ENCODE measurements around the gene PVALEF.

Gene PVALEF

GRCh38 chr17:81173762-81174155, 8.5 kb downstream of the PVALEF start:
- H3K27me3 ChIP-seq (replicated peaks; ENCODE audit: insufficient read depth, low read length), result peaks cover 91% of the 10 kb centered on the region
- H3F3A ChIP-seq (ENCODE audit: insufficient read depth, low read length), result no peaks in the 10 kb centered on the region
- H3K79me2 ChIP-seq (ENCODE audit: low read length), result no peaks in the 10 kb centered on the region
- no peak overlapping the region for H3K4me2 ChIP-seq (ENCODE audit: low read depth, low read length)
- H3K4me1 ChIP-seq (ENCODE audit: low read length), result no peaks in the 10 kb centered on the region
- no peaks in the 10 kb centered on the region for H4K20me1 ChIP-seq (ENCODE audit: insufficient read depth, low read length)
- no peak for DNase-seq
- no peak overlapping the region for H3K9ac ChIP-seq (ENCODE audit: low read length)
- H3K9me3 ChIP-seq (replicated peaks; ENCODE audit: insufficient read depth, low read length), result no peaks in the 10 kb centered on the region
- H2AFZ ChIP-seq (ENCODE audit: low read length), result no peak overlapping the region
- no peak overlapping the region for H3K27ac ChIP-seq (ENCODE audit: low read length)
- no peak overlapping the region for H3K4me3 ChIP-seq (ENCODE audit: low read length)
- no peaks in the 10 kb centered on the region for H3K36me3 ChIP-seq (replicated peaks; ENCODE audit: insufficient read depth, low read length)
- H3K9me2 ChIP-seq (replicated peaks; ENCODE audit: insufficient read depth, low read length), result no peaks in the 10 kb centered on the region
- TF ChIP-seq EZH2phosphoT487 (IDR thresholded peaks at IDR 0.05; ENCODE audit: low read length), result no peak
- no peak for TF ChIP-seq CTCF (IDR thresholded peaks at IDR 0.05; ENCODE audit: low read length)
- no peak for TF ChIP-seq EZH2 (optimal IDR thresholded peaks at IDR 0.05; ENCODE audit: low read depth, low read length)

GRCh38 chr17:81176666-81177065, 11.4 kb downstream of the PVALEF start:
- TF ChIP-seq EZH2phosphoT487 (IDR thresholded peaks at IDR 0.05; ENCODE audit: low read length) (no peak), CTCF (IDR thresholded peaks at IDR 0.05; ENCODE audit: low read length) (no peak), EZH2 (optimal IDR thresholded peaks at IDR 0.05; ENCODE audit: low read depth, low read length) (no peak)
- Histone ChIP-seq H3K9ac (ENCODE audit: low read length) (no peak overlapping the region), H3K27me3 (replicated peaks; ENCODE audit: insufficient read depth, low read length) (peaks cover 93% of the 10 kb centered on the region), H2AFZ (ENCODE audit: low read length) (no peak overlapping the region), H3K79me2 (ENCODE audit: low read length) (no peaks in the 10 kb centered on the region), H3K4me3 (ENCODE audit: low read length) (no peak overlapping the region), H3K4me1 (ENCODE audit: low read length) (no peaks in the 10 kb centered on the region), H3K27ac (ENCODE audit: low read length) (no peak overlapping the region), H3F3A (ENCODE audit: insufficient read depth, low read length) (no peaks in the 10 kb centered on the region), H3K9me2 (replicated peaks; ENCODE audit: insufficient read depth, low read length) (no peaks in the 10 kb centered on the region), H3K9me3 (replicated peaks; ENCODE audit: insufficient read depth, low read length) (no peaks in the 10 kb centered on the region), H3K4me2 (ENCODE audit: low read depth, low read length) (no peak overlapping the region), H3K36me3 (replicated peaks; ENCODE audit: insufficient read depth, low read length) (no peaks in the 10 kb centered on the region), H4K20me1 (ENCODE audit: insufficient read depth, low read length) (no peaks in the 10 kb centered on the region)
- no peak for DNase-seq

GRCh38 chr17:81178136-81179091, 13.1 kb downstream of the PVALEF start:
- DNase-seq, result no peak
- Histone ChIP-seq H3K4me3 (ENCODE audit: low read length) (no peak overlapping the region), H3K4me2 (ENCODE audit: low read depth, low read length) (no peak overlapping the region), H3K79me2 (ENCODE audit: low read length) (no peaks in the 10 kb centered on the region), H3K27me3 (replicated peaks; ENCODE audit: insufficient read depth, low read length) (peaks cover 94% of the 10 kb centered on the region), H2AFZ (ENCODE audit: low read length) (no peak overlapping the region), H3K9ac (ENCODE audit: low read length) (no peak overlapping the region), H3K9me3 (replicated peaks; ENCODE audit: insufficient read depth, low read length) (no peaks in the 10 kb centered on the region), H4K20me1 (ENCODE audit: insufficient read depth, low read length) (no peaks in the 10 kb centered on the region), H3K4me1 (ENCODE audit: low read length) (no peaks in the 10 kb centered on the region), H3K27ac (ENCODE audit: low read length) (no peak overlapping the region), H3K36me3 (replicated peaks; ENCODE audit: insufficient read depth, low read length) (no peaks in the 10 kb centered on the region), H3F3A (ENCODE audit: insufficient read depth, low read length) (no peaks in the 10 kb centered on the region), H3K9me2 (replicated peaks; ENCODE audit: insufficient read depth, low read length) (no peaks in the 10 kb centered on the region)
- TF ChIP-seq EZH2phosphoT487 (IDR thresholded peaks at IDR 0.05; ENCODE audit: low read length), result no peak
- TF ChIP-seq CTCF (IDR thresholded peaks at IDR 0.05; ENCODE audit: low read length), result no peak
- TF ChIP-seq EZH2 (optimal IDR thresholded peaks at IDR 0.05; ENCODE audit: low read depth, low read length), result no peak

Data from MM.1S (cell line).